Measurements from ENCODE around the gene MYL5.

The MYL5 gene

GRCh38 chr4:708631-708933, 34.2 kb downstream of the MYL5 start:
- DNase-seq (ENCODE audit: low read depth) = no peak
- TF ChIP-seq MYC (IDR thresholded peaks at IDR 0.05; ENCODE audit: low read depth, low read length) (no peak), CTCF (IDR thresholded peaks at IDR 0.05; ENCODE audit: low read depth, low read length) (no peak), POLR2A (IDR thresholded peaks at IDR 0.05; ENCODE audit: extremely low read depth, insufficient read length) (no peak), MAX (IDR thresholded peaks at IDR 0.05; ENCODE audit: low read depth, low read length) (no peak)
- no peak overlapping the region for H3K4me3 ChIP-seq (ENCODE audit: low read depth, low read length)

GRCh38 chr4:709348-709747, 35.0 kb downstream of the MYL5 start:
- H3K4me3 ChIP-seq (ENCODE audit: low read depth, low read length) = no peak overlapping the region
- TF ChIP-seq MAX (IDR thresholded peaks at IDR 0.05; ENCODE audit: low read depth, low read length) = no peak
- TF ChIP-seq MYC (IDR thresholded peaks at IDR 0.05; ENCODE audit: low read depth, low read length) = no peak
- no peak for TF ChIP-seq POLR2A (IDR thresholded peaks at IDR 0.05; ENCODE audit: extremely low read depth, insufficient read length)
- no peak for TF ChIP-seq CTCF (IDR thresholded peaks at IDR 0.05; ENCODE audit: low read depth, low read length)
- no peak for DNase-seq (ENCODE audit: low read depth)

GRCh38 chr4:710116-710515, 35.8 kb downstream of the MYL5 start:
- TF ChIP-seq MYC (IDR thresholded peaks at IDR 0.05; ENCODE audit: low read depth, low read length) (no peak), POLR2A (IDR thresholded peaks at IDR 0.05; ENCODE audit: extremely low read depth, insufficient read length) (no peak), CTCF (IDR thresholded peaks at IDR 0.05; ENCODE audit: low read depth, low read length) (no peak), MAX (IDR thresholded peaks at IDR 0.05; ENCODE audit: low read depth, low read length) (no peak)
- no peak overlapping the region for H3K4me3 ChIP-seq (ENCODE audit: low read depth, low read length)
- DNase-seq (ENCODE audit: low read depth) = no peak

GRCh38 chr4:710916-711315, 36.6 kb downstream of the MYL5 start:
- TF ChIP-seq MAX (IDR thresholded peaks at IDR 0.05; ENCODE audit: low read depth, low read length) (no peak), POLR2A (IDR thresholded peaks at IDR 0.05; ENCODE audit: extremely low read depth, insufficient read length) (no peak), CTCF (IDR thresholded peaks at IDR 0.05; ENCODE audit: low read depth, low read length) (no peak), MYC (IDR thresholded peaks at IDR 0.05; ENCODE audit: low read depth, low read length) (no peak)
- DNase-seq (ENCODE audit: low read depth) = no peak
- no peak overlapping the region for H3K4me3 ChIP-seq (ENCODE audit: low read depth, low read length)

- DNase-seq (ENCODE audit: low read depth) = no peak
- H3K4me3 ChIP-seq (ENCODE audit: low read depth, low read length) = no peak overlapping the region
- TF ChIP-seq CTCF (IDR thresholded peaks at IDR 0.05; ENCODE audit: low read depth, low read length) = no peak
Observed at GRCh38 chr4:712093-712492, 37.8 kb downstream of the MYL5 start.

- no peak overlapping the region for H3K4me3 ChIP-seq (ENCODE audit: low read depth, low read length)
- TF ChIP-seq MYC (IDR thresholded peaks at IDR 0.05; ENCODE audit: low read depth, low read length) = no peak
- TF ChIP-seq MAX (IDR thresholded peaks at IDR 0.05; ENCODE audit: low read depth, low read length) = no peak
- no peak for TF ChIP-seq POLR2A (IDR thresholded peaks at IDR 0.05; ENCODE audit: extremely low read depth, insufficient read length)
- no peak for TF ChIP-seq CTCF (IDR thresholded peaks at IDR 0.05; ENCODE audit: low read depth, low read length)
- no peak for DNase-seq (ENCODE audit: low read depth)
Observed at GRCh38 chr4:712916-713632, 38.7 kb downstream of the MYL5 start.
